HL-60/S4 (cell line): ENCODE data around the gene TERB2.
"Not testable (repeated sequence)": the region's sequence is repeated elsewhere in the genome, so short reads cannot be mapped to it uniquely, and the experiment has no call there.

Experiments used
- in situ Hi-C: fragments of 300-500 bp; cut with MboI; formaldehyde crosslinking; loops from 2 replicates; pipeline ENCODE4 v1.14.3; 2022; ENCODE audit warnings: low sequenced_read_pairs

The TERB2 gene, protein sequence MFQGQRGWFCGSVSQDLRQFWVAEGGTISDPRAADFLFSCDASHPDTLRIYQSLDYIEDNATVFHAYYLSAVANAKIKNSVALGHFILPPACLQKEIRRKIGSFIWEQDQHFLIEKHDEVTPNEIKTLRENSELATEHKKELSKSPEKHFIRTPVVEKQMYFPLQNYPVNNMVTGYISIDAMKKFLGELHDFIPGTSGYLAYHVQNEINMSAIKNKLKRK

DNA sequence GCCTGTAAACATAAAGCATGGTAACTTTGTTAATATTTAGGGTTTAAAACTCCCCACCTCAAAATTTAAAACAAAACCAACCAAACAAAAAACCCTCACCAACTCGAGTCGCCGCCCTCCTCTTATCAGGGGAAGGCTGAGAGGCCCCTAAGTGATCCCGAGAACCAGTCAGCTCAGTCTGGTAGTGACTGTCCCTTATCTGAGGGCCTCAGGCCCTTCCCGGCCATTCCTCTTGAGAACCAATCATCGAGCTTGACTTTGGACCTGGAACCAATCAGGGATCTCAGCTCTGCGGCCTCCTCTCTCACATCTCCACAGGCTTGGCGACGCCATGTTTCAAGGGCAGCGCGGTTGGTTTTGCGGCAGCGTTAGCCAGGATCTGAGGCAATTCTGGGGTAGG is at the start of gene TERB2:
Gene TERB2 (plus strand): TSS at position 300 of the 400 bp plus-strand sequence. CDS start 32 bp downstream, at position 332.
- in situ Hi-C loops = no loop called here

DNA sequence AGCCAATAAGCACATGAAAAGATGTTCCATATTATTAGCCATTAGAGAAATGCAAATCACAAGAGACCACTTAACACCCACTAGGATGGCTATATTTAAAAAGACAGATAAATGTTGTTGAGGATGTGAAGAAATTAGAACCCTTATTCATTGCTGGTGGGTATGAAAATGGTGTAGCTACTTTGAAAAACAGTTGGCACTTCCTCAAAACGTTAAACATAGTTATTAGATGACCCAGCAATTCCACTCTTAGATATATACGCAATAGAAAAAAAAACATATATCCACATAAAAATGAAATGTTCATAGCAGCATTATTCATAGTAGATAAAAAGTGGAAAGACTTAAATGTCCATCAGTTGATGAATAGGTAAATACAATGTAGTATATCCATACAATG is 47.1 kb upstream of the TERB2 start:
- in situ Hi-C loops = loop anchor here (25.0 kb wide), 1 partner anchor 322 kb away; no protein-coding TSS in a partner anchor

DNA sequence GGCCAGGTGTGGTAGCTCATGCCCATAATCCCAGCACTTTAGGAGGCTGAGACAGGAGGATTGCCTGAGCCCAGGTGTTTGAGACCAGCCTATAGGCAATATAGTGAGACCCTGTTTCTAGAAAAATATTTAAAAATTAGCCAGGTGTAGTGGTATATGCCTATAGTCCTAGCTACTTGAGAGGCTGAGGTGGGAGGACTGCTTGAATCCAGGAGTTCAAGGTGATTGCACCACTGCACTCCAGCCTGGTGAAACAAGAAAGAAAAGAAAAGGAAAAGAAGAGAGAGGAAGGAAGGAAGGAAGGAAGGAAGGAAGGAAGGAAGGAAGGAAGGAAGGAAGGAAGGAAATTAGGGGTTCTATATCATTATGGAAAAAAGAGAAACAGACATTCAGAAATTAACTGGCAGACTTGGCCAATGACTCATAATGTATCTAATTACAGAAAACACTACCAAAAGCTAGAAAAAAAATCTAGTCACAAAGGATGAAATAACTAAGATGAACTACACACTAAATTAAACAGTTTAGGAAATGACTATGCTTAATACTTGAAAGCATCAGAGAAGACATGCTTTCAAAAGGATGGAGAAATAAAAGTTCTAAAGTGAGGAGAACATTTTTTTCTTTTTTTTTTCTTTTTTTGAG is 45.4 kb upstream of the TERB2 start:
- in situ Hi-C loops = loop anchor here (25.0 kb wide), 1 partner anchor 324 kb away; no protein-coding TSS in a partner anchor

DNA sequence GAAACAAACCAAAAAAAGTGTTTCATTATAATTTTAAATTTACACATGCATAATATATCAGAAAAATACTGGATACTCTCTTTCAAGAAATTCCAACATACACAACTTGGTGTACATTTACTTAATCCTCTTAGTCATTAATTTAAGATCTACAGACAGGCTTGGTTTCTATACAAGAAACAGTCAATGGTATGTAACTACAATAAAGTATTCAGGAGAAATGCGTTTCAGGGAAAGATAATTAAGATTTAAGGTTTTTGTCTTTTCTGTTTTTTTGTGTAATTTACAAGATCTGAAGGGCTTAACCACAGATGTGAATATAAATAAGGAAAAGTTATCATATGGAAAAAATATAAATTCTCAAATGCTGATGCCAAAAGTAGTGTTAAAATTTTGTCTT is 44.3 kb upstream of the TERB2 start:
- in situ Hi-C loops = loop anchor here (25.0 kb wide), 1 partner anchor 325 kb away; no protein-coding TSS in a partner anchor

DNA sequence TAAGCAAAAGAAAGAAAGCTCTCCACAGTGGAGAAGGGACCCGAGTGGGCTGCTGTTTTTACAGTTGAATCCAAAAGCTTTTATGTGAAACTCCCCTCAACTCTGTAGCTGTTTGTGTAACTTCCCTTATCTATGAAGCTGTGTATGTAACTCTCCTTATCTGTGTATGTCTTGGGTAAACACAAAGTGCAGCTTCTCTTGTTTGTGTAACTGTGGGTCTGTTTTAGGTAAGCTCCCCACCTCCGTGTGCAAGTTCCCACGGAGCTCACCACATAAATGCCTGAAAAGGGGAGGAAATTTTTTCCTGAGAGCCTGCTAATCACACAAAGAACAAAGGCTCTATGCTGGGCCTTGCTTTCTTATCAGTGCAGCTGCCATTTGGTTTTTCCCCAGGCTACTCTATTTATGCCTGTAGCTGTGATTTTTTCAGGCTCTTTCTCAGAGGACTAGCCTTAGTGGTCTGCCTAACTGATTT is 43.5 kb upstream of the TERB2 start:
- in situ Hi-C loops = loop anchor here (25.0 kb wide), 1 partner anchor 326 kb away; no protein-coding TSS in a partner anchor

DNA sequence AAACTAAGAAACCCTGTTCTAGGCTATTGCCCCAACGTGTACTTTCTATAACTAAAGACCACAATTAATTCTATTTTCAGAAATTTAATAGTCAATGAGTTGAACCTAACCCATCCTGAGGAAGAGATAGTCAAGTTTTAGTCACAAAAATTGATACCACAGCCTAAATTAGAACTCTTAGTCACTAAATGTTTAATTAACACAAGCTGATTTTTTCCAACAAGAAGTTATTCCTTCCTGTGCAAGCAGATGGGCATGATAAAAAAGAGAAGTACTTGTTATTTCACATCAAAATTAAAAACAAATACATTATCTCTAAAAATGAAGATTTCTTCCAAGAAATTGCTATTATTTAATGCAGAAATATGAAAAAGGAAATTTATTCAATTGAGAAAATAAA is 38.4 kb upstream of the TERB2 start:
- in situ Hi-C loops = loop anchor here (25.0 kb wide), 1 partner anchor 331 kb away; no protein-coding TSS in a partner anchor

DNA sequence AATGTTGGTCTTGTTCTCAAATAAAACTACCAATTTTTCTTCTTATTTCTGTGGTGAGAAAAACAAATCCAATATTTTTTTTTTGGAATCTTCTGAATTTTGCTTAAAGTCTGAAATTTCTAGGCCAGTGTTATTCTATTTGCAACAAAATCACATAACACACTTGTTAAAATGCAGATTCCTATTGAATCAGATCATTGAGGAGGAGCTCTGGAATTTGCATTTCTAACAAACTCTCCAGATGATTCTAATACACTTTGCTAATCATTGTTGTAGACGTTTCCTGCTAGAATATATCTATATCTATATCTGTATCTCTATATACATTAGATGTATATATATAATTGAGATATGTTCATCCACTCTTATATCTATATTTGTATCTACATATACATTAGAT is 27.8 kb upstream of the TERB2 start:
- in situ Hi-C loops = not testable (repeated sequence)

DNA sequence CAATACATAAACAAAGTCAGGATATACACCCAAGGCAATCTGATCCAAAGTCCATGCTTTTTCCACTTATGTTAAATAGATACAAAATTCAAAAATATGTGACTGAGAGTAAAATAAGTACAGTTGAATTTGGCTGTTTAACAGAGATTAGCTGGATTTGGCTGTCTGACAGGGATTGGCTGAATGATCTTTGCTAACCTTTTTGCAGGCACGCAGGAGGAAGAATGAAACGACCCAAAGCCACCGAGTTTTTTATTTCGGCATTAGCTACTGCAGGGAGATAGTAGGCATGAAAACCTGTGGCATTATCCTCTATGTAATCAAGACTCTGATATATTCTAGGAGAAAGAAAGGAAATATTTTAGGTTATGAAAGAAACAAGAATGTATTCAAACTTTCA is 26.2 kb upstream of the TERB2 start:
- in situ Hi-C loops = not testable (repeated sequence)

DNA sequence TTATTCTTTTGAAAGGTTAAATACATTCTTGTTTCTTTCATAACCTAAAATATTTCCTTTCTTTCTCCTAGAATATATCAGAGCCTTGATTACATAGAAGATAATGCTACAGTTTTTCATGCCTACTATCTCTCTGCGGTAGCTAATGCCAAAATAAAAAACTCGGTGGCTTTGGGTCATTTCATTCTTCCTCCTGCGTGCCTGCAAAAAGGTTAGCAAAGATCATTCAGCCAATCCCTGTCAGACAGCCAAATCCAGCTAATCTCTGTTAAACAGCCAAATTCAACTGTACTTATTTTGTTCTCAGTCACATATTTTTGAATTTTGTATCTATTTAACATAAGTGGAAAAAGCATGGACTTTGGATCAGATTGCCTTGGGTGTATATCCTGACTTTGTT is 1.8 kb downstream of the TERB2 start:
- in situ Hi-C loops = not testable (repeated sequence)

DNA sequence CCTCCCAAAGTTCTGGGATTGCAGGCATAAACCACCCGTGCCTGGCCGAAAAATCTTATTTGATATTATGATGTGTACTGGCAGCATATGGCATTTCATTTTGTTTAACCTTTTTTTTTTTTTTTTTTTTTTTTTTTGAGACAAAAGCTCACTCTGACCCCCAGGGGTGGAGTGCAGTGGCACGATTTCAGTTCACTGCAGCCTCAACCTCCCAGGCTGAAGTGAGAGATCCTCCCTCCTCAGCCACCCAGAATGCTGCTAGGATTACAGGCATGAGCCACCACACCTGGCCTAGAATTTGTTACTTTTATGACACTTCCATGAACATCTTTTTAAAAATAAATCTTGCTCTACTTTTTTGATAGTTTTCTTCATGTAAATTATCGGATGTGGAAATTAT is 12.0 kb downstream of the TERB2 start:
- in situ Hi-C loops = no loop called here

DNA sequence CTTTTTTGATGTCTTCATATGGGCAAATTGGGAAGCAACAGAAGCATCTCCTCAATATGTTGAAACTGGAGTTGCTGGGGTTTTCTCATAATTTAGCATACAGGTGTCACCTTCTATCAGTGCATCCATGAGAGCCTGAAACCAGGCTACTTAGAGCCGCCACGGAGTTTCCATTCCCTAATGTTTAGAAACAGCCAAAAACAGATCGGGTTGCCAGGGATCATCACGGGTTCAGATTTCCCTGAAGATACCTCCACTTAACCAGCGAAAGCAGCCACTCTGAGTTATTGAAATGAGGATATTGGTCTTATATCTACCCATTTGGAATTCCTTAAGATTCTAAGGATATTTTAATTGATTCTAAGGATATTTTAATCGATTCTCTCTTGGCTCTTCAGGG is 14.5 kb downstream of the TERB2 start:
- in situ Hi-C loops = no loop called here

DNA sequence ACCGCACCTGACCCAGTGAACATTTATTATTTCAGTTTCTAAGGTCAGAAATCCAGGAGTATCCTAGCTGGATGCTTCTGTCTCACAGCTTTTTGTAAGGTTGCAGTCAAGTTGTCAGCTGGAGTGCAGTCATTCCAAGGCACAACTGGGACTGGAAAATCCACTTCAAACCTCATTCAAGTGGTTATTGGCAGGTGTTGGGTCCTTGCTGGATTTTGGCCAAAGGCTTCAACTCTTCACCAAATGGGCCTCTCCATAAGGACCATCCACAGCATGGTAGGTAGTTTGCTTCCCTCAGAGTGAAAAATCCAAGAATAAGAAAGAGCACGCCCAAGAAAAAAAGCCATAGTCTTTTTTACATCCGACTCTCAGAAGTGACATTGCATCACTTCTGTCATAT is 19.7 kb downstream of the TERB2 start:
- in situ Hi-C loops = not testable (repeated sequence)

DNA sequence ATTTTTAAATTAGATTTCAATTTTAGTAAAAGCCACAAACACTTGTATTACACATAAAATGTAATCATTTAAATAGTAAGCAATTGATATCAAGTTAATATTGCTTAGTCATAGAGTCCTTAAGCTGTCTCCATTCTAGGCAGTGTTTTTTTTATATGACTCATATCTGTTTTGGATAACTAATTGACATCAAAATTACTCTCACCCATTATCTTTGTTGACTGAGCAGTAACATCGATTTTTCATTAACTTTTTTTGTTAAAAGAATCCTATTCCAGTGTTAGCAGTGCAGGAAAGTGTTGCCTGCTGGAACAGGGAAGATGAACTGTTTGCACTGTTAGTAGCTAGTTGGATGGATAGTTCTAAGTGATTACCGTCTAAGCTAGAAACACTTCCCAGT is 21.3 kb downstream of the TERB2 start:
- in situ Hi-C loops = not testable (repeated sequence)

DNA sequence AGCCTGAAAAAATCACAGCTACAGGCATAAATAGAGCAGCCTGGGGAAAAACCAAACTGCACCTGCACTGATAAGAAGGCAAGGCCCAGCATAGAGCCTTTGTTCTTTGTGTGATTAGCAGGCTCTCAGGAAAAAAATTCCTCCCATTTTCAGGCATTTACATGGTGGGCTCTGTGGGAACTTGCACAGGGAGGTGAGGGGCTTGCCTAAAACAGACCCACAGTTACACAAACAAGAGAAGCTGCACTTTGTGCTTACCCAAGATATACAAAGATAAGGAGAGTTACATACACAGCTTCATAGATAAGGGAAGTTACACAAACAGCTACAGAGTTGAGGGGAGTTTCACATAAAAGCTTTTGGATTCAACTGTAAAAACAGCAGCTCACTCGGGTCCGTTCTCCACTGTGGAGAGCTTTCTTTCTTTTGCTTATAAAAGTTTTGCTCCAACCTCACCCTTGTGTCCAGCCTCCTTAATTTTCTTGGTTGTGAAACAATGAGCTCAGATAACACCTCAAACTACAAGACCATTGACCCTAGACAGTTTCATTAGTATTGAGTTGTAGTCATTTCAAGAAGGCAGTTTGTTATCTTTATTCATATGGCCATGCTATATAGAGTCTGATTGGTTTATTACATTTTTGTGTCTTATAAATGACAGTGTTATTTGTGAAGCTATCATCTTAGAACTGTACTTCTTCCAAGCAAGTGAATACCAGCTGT is 23.3 kb downstream of the TERB2 start:
- in situ Hi-C loops = not testable (repeated sequence)

DNA sequence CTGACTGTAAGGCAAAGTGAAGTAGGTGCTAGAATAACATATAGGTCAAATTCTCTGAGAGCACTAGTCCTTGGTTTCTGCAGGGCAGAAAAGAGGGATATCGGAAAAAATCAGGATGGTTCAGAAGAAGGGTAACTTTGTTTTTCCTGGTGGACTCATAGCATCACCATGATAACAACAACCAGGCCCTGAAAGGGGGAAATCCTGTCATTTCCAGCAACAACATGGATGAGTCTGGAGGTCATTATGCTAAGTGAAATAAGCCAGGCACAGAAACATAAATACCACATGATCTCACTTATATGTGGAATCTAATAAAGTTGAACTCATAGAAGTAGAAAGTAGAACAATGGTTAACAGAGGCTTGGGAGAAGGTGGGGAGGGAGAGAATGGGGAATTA is 27.7 kb downstream of the TERB2 start:
- in situ Hi-C loops = not testable (repeated sequence)

DNA sequence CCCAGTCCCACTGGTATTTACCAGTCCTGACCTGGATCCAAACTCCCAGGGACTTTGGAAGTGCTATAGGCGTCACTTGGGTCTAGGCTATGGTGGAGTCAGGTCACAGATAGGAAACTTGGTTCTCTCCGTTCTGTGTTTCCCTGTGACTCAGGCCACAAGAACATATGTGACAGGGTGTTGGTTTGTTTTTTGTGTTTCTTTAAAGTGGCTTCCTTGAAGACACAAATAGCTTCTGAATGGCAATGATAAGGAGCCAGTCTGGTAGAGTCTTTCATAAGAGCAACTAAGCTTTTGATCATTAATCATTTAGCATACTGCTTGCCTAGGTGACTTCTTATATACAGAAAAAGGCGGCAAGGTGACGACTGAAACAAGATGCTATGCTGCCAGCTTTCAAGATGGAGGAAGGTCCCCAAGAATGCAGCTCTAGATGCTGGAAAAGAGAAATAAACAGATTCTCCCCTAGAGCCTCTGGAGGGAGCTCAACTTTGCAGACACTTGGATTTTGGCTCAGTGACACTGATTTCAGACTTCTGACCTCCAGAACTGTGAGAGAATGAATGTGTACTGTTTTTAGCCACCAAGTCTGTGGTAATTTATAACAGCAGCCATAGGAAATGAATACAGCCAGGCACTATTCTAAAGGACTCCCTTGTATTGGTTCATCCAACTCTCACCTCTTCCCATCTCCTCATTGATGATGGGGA is 30.0 kb downstream of the TERB2 start:
- in situ Hi-C loops = not testable (repeated sequence)

DNA sequence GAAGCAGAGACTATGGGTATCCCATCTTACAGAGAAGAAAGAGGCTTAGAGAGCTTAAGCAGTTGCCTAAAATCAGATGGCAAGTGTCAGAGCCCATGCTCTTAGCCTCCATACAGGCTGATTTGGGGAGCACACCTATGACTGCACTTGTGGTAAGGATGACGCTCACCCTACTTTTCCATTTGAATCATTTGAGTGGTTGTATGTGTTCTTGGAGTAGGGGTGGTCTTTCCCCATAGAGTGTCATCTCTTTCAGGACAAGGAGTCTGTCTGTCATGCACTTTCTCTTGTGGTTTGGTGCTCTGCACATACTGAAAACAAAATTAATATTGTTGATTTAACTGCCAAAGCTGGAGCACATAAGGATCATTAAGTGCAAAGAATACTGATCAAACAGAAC is 31.2 kb downstream of the TERB2 start:
- in situ Hi-C loops = not testable (repeated sequence)

DNA sequence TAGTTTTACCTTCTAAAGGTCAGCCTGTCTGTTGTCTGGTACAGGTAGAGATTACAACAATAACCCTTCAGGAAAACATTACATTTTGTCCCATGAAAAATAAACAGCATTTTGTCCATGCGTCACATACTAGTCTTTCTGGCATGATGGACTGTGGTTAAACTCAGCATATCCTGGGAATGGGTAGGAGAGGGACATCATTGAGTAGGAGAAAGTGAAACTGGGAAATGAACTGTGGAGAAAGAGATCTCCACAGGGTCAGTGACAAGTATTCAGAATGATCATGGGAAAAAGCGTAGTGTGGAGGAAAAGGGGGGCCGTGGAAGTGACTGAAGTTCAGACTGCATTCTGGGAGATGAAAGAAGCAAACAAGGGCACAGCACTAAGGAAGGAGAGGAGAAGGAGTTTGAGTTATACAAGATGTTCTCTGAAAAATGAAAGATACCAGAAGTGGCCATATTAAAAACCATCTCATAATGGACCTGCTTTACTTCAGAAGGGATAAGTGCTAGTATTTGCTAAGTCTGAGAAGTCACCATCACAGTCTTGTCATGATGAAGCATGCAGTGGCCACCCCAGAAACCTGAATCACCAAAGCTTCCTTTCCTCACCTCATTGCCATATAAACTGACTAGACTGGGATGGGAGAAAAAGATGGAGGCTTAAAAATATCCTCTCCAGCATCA is 31.8 kb downstream of the TERB2 start:
- in situ Hi-C loops = not testable (repeated sequence)

DNA sequence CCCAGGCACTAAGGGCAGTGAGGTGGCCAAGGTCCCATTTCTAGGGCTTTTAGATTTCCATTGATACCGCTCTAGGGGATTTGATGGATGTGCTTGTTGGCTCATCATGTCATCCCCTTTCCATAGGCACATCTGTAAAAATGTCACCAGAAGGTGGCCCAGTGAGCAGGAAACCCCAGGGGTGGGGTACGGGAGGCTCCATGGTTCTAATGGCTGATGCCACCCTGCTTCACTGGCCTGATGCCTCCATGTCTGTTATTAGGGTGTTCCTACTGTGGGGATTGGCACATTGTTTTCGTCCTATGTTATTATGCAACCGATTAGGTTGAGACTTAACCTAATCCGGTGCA is 32.4 kb downstream of the TERB2 start:
- in situ Hi-C loops = not testable (repeated sequence)

DNA sequence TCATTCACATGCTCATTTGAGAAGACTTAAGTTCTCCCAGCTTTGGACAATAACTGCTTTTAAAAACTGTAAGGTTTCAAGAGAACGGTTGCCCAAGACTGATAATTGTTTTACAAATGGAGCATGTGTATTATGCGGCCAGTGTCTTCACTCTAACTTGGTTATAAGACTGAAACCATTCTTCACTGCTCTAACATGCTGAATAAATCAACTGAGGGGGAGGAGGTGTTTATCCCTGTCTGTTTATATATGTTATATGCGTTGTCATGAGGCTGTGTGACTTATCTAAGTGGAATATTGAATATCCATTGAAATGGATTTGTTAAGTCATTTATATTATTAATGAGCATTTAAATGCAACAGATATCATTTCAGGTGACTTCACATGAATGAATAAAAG is 41.1 kb downstream of the TERB2 start:
- in situ Hi-C loops = not testable (repeated sequence)

DNA sequence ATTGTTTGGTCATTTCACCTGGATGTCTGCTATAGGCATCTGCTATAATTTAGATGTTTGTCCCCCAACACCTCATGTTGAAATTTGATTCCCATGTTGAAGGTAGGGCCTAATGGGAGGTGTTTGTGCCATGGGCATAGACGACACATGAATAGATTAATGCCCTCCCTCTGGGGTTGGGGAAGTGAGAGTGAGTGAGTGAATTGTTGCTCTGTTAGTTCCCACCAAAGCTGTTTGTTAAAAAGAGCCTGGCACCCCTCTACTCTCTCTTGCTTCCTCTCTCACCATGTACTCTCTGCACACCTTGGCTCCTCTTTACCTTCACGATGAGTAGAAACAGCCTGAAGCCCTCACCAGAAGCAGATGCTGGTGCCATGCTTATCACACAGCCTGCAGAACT is 42.6 kb downstream of the TERB2 start:
- in situ Hi-C loops = no loop called here
